IMR-90 (cell line): Measurements from ENCODE around the gene MICOS13. TPM values are rescaled to one million over a fixed set of nuclear protein-coding genes. Genes with fewer than 3 reads are reported as not detected.

ENCODE experiments used
- ATAC-seq: fragments of 200-7000 bp; cut with Tn5 transposase; 2 replicates; pipeline ENCODE4 v1.9.1; 2020; ENCODE audit warnings: low read depth, mild to moderate bottlenecking, moderate library complexity
- BruUV-seq: library from RNA; stranded (reverse); fragments of 400-500 nt; replicated peaks from 2 replicates; lab custom pipeline; 2021; lab: Mats Ljungman, UMichigan
- CTCF ChIA-PET: fragments of 300-600 bp; formaldehyde crosslinking; extraction: SDS; loops from one replicate; lab custom pipeline; 2021; ENCODE audit warnings: antibody characterized with exemption; lab: Yijun Ruan, JAX
- POLR2A ChIA-PET: fragments of 300-600 bp; sonication (Branson Sonifier 250); formaldehyde crosslinking; loops from one replicate; lab custom pipeline; 2022; ENCODE audit warnings: antibody characterized with exemption; ENCODE audit not compliant: unreplicated experiment; lab: Charles Lee
- DNase-seq: peaks from one replicate; pipeline ENCODE4 v3.0.0; 2013
- H2AFZ ChIP-seq: replicated peaks from 2 replicates; pipeline ENCODE3; 2013; ENCODE audit warnings: low read length, mild to moderate bottlenecking; ENCODE audit not compliant: poor library complexity
- H2AK5ac ChIP-seq: 2 replicates; pipeline ENCODE4 v1.6.1; 2013; ENCODE audit warnings: low read depth, low read length, inconsistent platforms
- H2AK9ac ChIP-seq: replicated peaks from 2 replicates; pipeline ENCODE3; 2013; ENCODE audit warnings: mild to moderate bottlenecking, low read depth, low read length, moderate library complexity; ENCODE audit not compliant: poor library complexity
- H2BK120ac ChIP-seq: 2 replicates; pipeline ENCODE4 v1.6.1; 2013; ENCODE audit warnings: low read depth, low read length, inconsistent platforms
- H2BK15ac ChIP-seq: 3 replicates; pipeline ENCODE4 v1.6.1; 2013; ENCODE audit warnings: low read depth, low read length, inconsistent platforms
- H2BK20ac ChIP-seq: 2 replicates; pipeline ENCODE4 v1.6.1; 2013; ENCODE audit warnings: low read depth, mild to moderate bottlenecking, inconsistent platforms, low read length, moderate library complexity
- H2BK5ac ChIP-seq: 2 replicates; pipeline ENCODE4 v1.6.1; 2013; ENCODE audit warnings: mild to moderate bottlenecking, low read depth, low read length, inconsistent platforms; ENCODE audit not compliant: poor library complexity, severe bottlenecking
- H3K14ac ChIP-seq: replicated peaks from 2 replicates; pipeline ENCODE4 v1.6.1; 2013; ENCODE audit warnings: low read depth, low read length, inconsistent platforms
- H3K18ac ChIP-seq: 2 replicates; pipeline ENCODE4 v1.6.1; 2013; ENCODE audit warnings: low read depth, low read length, control low read depth
- H3K23ac ChIP-seq: 2 replicates; pipeline ENCODE4 v1.6.1; 2013; ENCODE audit warnings: low read depth, low read length, inconsistent platforms
- H3K27ac ChIP-seq: 2 replicates; pipeline ENCODE4 v1.5.1; 2013; ENCODE audit warnings: mild to moderate bottlenecking, control low read depth, low read length; ENCODE audit not compliant: insufficient read depth
- H3K27me3 ChIP-seq: 2 replicates; pipeline ENCODE4 v1.6.1; 2013; ENCODE audit warnings: low read length; ENCODE audit not compliant: control insufficient read depth, insufficient read depth
- H3K36me3 ChIP-seq: 2 replicates; pipeline ENCODE4 v1.6.1; 2013; ENCODE audit warnings: low read length, mixed read lengths; ENCODE audit not compliant: control insufficient read depth, insufficient read depth
- H3K4ac ChIP-seq: 2 replicates; pipeline ENCODE4 v1.6.1; 2013; ENCODE audit warnings: low read depth, low read length, inconsistent platforms
- H3K4me1 ChIP-seq: 2 replicates; pipeline ENCODE4 v1.6.1; 2013; ENCODE audit warnings: low read length, mixed read lengths; ENCODE audit not compliant: control insufficient read depth, insufficient read depth
- H3K4me2 ChIP-seq: 2 replicates; pipeline ENCODE4 v1.6.1; 2013; ENCODE audit warnings: low read depth, mild to moderate bottlenecking, control low read depth, low read length, moderate library complexity
- H3K4me3 ChIP-seq: 2 replicates; pipeline ENCODE4 v1.5.1; 2013; ENCODE audit warnings: low read depth, mild to moderate bottlenecking, control low read depth, low read length, moderate library complexity; ENCODE audit not compliant: insufficient read depth
- H3K56ac ChIP-seq: 2 replicates; pipeline ENCODE4 v1.6.1; 2013; ENCODE audit warnings: low read length, inconsistent platforms; ENCODE audit not compliant: insufficient read depth; ENCODE audit errors: extremely low read depth
- H3K79me1 ChIP-seq, 2 experiments: 2 replicates each; pipeline ENCODE4 v1.6.1; 2013; ENCODE audit warnings: low read length in 2 of 2, inconsistent platforms in 1 of 2, low read depth in 1 of 2
- H3K9ac ChIP-seq: 2 replicates; pipeline ENCODE4 v1.6.1; 2013; ENCODE audit warnings: low read depth, low read length, control low read depth
- H3K9me1 ChIP-seq: 2 replicates; pipeline ENCODE4 v1.6.1; 2013; ENCODE audit warnings: low read length, inconsistent platforms; ENCODE audit not compliant: insufficient read depth
- H3K9me3 ChIP-seq: 2 replicates; pipeline ENCODE4 v1.6.1; 2013; ENCODE audit warnings: low read length; ENCODE audit not compliant: control insufficient read depth, insufficient read depth
- H4K20me1 ChIP-seq: 2 replicates; pipeline ENCODE4 v1.6.1; 2013; ENCODE audit warnings: low read length, inconsistent platforms; ENCODE audit not compliant: insufficient read depth
- H4K5ac ChIP-seq: 2 replicates; pipeline ENCODE4 v1.6.1; 2013; ENCODE audit warnings: mild to moderate bottlenecking, low read depth, low read length, control low read depth
- H4K8ac ChIP-seq, 2 experiments: 2 replicates each; pipeline ENCODE4 v1.6.1; 2013; ENCODE audit warnings: low read depth in 2 of 2, low read length in 2 of 2, control low read depth in 1 of 2, inconsistent platforms in 1 of 2
- H4K91ac ChIP-seq: 2 replicates; pipeline ENCODE4 v1.6.1; 2013; ENCODE audit warnings: low read depth, low read length, inconsistent platforms; ENCODE audit not compliant: insufficient read depth
- CHD1 ChIP-seq: IDR thresholded peaks from 2 replicates; pipeline ENCODE4 v1.6.1; 2012; ENCODE audit warnings: low read depth, low read length, improper control_type of control experiment
- FOS ChIP-seq: fragments of 150-350 bp; IDR thresholded peaks from 2 replicates; pipeline ENCODE4 v1.6.1; 2016; ENCODE audit warnings: low read depth, low read length
- MAFK ChIP-seq: IDR thresholded peaks from 2 replicates; pipeline ENCODE4 v1.6.1; 2012; ENCODE audit warnings: low read depth, low read length, improper control_type of control experiment
- MAZ ChIP-seq: IDR thresholded peaks from 2 replicates; pipeline ENCODE4 v1.6.1; 2012; ENCODE audit warnings: low read depth, mild to moderate bottlenecking, low read length, improper control_type of control experiment, moderate library complexity, borderline replicate concordance
- POLR2A ChIP-seq: IDR thresholded peaks from 2 replicates; pipeline ENCODE4 v1.6.1; 2012; ENCODE audit warnings: mild to moderate bottlenecking, low read depth, low read length
- RAD21 ChIP-seq: IDR thresholded peaks from 2 replicates; pipeline ENCODE4 v1.6.1; 2012; ENCODE audit warnings: low read length, improper control_type of control experiment
- RCOR1 ChIP-seq: IDR thresholded peaks from 2 replicates; pipeline ENCODE4 v1.6.1; 2012; ENCODE audit warnings: mild to moderate bottlenecking, low read length, improper control_type of control experiment; ENCODE audit not compliant: insufficient replicate concordance
- WGBS, 2 experiments: methylation state at CpG; one replicate each; pipeline versions ENCODE4 v1.1.5 to v1.1.7; 2013; ENCODE audit warnings: missing lambda C conversion rate in 2 of 2; ENCODE audit not compliant: insufficient read length in 1 of 2; ENCODE audit errors: extremely low coverage in 2 of 2; 5-methylcytosine and 5-hydroxymethylcytosine counted together
- dilution Hi-C: fragments of 300-500 bp; cut with HindIII; formaldehyde crosslinking; loops from one replicate; pipeline ENCODE4 v1.14.3; 2018; ENCODE audit warnings: low sequenced_read_pairs; ENCODE audit not compliant: unreplicated experiment
- in situ Hi-C: fragments of 300-500 bp; cut with MboI; formaldehyde crosslinking; loops from 3 replicates; pipeline ENCODE4 v1.14.3; 2019; ENCODE audit warnings: low sequenced_read_pairs, inconsistent platforms, mixed read lengths
- intact Hi-C: fragments of 100-400 bp; cut with micrococcal nuclease; formaldehyde crosslinking; loops from 2 replicates; pipeline ENCODE4 v1.10.0; 2022
- polyA plus RNA-seq, 3 experiments: library from polyadenylated mRNA; depleted of rRNA; stranded (reverse); fragments of >200 nt; gene quantifications; 2 replicates each; pipeline ENCODE4 v1.2.3, GENCODE V29; 2012; ENCODE audit warnings: low replicate concordance in 1 of 3
- total RNA-seq: library from RNA; depleted of rRNA; stranded (reverse); fragments of >200 nt; gene quantifications from 2 replicates; pipeline ENCODE4 v1.2.3, GENCODE V29; 2012
- TF ChIP-seq, protein P1 (sequence below): fragments of 150-350 bp; IDR thresholded peaks from 2 replicates; pipeline ENCODE4 v1.6.1; 2017; ENCODE audit warnings: mild to moderate bottlenecking, antibody characterized with exemption, low read length, low read depth

The MICOS13 gene
- total and polyA plus RNA-seq, 2 of the 4 experiments (the other 2 are of a cell fraction) = 14.5 to 48.9 TPM

DNA sequence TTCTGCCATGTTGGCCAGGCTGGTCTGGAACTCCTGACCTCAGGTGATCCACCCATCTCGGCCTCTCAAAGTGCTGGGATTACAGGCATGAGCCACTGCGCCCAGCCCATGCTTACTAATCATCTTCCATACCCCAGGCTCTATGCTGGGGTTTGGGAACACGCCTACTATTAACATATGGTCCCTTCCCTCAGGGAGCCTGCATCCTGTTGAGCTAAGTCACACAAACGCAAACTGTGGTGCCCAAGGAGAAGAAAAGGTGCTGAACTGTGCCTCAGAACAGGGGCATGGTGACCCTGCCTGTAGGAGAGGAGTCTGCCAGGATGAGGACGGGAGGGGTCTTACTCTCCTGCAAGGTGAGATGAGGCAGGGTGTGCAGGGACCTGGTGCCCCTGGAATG lies 5.6 kb downstream of the MICOS13 start:
- Histone ChIP-seq H3K56ac (no peak overlapping the region), H3K4me3 (no peak overlapping the region), H3K4me1 (peaks cover 5% of the 10 kb centered on the region), H3K27me3 (no peaks in the 10 kb centered on the region), H3K36me3 (peaks cover 10% of the 10 kb centered on the region), H3K18ac (no peak overlapping the region), H4K5ac (no peak overlapping the region), H2BK15ac (no peak overlapping the region), H4K8ac (no peak overlapping the region), H3K23ac (no peak overlapping the region), H2BK5ac (no peak overlapping the region), H3K9ac (no peak overlapping the region), H2AK5ac (no peak overlapping the region), H3K14ac (no peak overlapping the region), H3K4me2 (no peak overlapping the region), H2BK120ac (no peak overlapping the region), H3K9me3 (no peaks in the 10 kb centered on the region), H2AFZ (no peak overlapping the region), H3K79me1 (peaks cover 7 to 9% of the 10 kb centered on the region in 2 experiments; a peak in 3 of 4 replicates), H3K9me1 (peaks cover 7% of the 10 kb centered on the region; the same call in 1 of the 2 replicates), H3K27ac (no peak overlapping the region), H2AK9ac (peak overlapping the region; percentile 76), H4K91ac (no peak overlapping the region), H4K20me1 (no peaks in the 10 kb centered on the region; the same call in 1 of the 2 replicates), H2BK20ac (no peak overlapping the region), H3K4ac (no peak overlapping the region)
- 100% methylated on average over 2 of the region's 5 CpGs; no CpG with 5 or more reads in 1 of the 2 experiments for WGBS, 2 experiments
- BruUV-seq = no TSS peak
- CTCF ChIA-PET = no interaction called here
- dilution Hi-C loops = no loop called here
- TF ChIP-seq FOS (no peak), RAD21 (no peak), POLR2A (no peak), RCOR1 (no peak), MAZ (no peak), CHD1 (no peak), MAFK (no peak)
- TF ChIP-seq, protein P1, sequence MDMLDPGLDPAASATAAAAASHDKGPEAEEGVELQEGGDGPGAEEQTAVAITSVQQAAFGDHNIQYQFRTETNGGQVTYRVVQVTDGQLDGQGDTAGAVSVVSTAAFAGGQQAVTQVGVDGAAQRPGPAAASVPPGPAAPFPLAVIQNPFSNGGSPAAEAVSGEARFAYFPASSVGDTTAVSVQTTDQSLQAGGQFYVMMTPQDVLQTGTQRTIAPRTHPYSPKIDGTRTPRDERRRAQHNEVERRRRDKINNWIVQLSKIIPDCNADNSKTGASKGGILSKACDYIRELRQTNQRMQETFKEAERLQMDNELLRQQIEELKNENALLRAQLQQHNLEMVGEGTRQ = no peak
- no peak for ATAC-seq
- intact Hi-C loops = no loop called here
- in situ Hi-C loops = no loop called here
- no peak for DNase-seq
- POLR2A ChIA-PET = interaction anchor here (0.7 kb wide), 1 partner anchor 17 kb away, joined by 19 read pairs; no protein-coding TSS in a partner anchor
